Suppressor macrophage (primary cell): Measurements from ENCODE around the gene FAM163A.

ENCODE experiments used
- DNase-seq, 4 experiments: peaks; one replicate each; pipeline ENCODE4 v3.0.0-alpha.2; 2020 to 2022

FAM163A gene

DNA sequence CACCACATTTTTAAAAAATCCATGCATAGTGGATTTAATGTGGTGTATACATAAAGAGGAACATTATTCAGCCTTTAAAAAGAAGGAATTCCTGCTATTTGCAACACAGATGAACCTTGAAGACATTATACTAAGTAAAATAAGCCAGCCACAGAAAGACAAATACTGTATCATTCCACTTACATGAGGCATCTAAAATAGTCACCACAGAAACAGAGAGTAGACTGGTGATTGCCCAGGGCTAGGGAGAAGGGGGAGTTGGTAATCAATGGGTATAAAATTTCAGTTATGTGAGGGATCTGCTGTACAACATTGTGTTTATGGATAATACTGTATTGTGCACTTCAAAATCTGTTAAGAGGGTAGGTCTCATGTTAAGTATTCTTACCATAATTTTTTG lies 10.0 kb downstream of the FAM163A start:
- DNase-seq, result no peak

DNA sequence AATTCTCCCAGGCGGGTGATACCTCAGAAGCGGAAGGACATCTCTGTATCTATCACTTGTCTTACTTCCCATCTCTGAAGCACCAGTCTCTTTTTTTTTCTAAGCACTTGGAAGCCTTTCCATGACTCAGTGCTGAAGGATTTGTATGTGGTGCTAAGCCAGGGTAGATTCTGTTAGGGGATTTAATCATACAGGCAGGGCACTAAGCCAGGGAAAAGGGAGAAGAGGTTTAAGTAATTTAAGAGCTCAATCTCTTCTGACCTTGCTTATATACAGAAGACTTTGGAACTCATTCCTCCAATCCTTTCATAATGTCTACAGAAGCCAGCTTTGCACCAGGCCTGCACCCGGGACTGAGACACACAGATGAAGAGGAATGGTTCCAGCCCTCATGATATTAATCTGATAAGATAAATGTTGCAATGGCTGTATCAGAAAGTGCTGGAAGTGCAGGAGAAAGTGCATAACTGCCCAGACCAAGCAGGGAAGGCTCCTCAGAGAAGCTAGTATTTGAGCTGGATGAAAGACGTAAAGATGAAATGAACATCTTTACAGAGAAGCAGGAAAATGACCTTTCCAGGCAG lies 11.0 kb downstream of the FAM163A start:
- DNase-seq, result no peak

DNA sequence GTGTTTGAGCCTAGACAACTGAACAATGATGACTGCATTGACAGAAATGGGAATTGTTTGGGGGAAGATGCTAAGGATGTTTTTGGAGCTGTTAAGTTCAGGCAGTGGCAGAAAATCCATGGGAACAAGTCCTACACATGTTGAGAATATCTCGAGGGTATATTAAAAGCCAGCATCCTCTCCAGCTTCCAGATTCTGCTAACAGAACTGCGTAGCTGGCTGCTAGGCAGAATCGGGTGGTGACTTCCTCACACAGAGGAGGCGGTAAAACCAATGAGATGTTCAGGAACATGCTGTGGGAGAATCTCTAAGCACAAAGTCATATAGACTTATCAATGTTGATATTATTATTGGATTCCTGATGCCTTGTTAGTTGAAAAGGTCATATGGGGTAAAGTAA lies 14.8 kb downstream of the FAM163A start:
- DNase-seq, result no peak

DNA sequence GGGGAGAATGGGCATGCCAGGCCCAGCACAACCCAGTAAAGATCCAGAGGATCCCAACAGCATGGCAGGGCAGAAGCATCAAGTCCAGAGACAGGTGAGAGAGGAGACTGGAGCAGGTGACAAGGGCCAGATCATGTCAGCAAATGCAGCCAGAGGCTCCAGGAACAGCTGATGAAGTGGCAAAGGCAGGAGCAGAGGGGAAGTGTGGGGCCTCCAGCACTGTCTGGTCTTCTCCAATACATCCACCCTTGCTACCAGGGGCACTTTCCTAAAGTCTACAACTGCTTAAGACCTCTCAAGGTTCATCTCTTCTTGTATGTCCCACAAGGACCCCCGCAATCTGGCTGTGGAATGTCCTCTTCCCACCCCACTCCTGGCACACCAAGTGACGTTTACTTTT lies 17.4 kb downstream of the FAM163A start:
- DNase-seq, result no peak

DNA sequence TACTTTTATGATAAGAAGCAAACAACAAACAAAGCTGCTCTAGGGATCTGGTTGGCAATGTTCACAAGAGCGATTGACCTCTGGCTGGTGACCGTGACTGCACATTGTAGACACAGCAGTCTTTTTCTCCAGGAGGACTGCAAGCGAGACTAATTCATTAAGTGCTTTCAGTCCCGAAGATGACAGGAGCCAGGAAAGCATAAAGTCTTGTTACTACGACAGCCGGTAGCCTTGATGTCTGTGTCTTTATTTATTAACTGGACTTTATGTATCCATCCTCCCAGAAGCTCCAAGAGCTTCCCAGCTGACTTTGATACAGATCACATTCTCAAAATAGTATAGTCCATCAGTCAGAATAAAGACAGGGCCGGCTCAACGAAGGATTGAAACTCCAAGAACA lies 18.2 kb downstream of the FAM163A start:
- DNase-seq, result no peak

DNA sequence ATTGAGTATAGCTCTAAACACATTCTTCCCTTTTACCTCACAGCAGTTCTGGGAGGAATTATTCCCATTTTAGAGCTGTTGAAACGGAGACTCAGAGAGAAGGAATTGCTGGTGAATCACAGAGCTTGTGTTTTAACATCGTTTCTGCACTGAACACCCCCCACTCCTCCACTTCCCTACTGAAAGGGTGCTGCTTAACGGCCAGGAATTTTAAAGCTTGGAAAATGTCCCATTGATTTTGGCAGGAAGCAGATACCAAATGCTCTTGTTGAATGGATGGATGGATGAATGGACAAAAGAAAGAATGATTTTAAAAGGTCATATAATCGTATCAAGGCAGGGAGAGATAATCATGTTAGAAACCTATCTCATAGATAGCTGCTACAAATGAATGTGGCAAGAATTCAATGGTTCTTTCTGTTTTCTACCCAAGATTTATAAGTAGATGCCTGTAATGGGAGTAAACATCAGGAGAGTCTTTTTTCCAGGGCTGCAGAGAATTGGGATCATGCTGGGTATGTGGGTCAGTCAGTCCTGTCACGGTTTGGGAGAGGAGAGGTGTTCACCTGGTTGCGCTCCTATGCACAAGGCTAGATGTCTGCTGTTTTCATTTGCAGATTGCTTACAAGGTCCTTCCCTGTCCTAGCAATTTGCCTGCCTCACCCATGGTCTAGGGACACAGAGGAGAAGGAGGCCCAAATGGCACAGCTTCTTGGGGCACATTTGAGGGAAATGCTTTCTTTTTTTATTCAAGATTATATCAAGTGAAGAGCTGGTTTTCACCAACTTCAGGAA lies 19.0 kb downstream of the FAM163A start:
- DNase-seq, result no peak

DNA sequence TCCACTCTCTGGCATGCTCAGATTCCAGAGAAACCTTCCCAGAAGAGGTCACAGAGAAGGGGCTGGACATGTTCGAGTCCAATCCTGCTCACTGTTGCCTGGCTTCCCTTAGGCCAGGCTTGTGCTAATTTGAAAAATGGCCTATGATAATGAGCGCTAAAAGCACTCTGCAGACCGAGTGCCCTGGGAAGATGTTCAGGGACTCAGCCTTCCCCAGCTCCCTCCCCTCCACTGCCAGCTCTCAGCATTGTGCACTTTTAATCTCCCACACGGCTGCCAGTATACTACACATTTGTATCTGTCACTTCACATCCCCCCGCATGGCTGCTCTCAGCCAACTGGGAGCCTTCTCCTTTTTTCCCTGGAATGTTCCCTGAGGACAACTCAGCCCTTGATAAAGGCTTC lies 24.1 kb downstream of the FAM163A start:
- DNase-seq, result no peak

DNA sequence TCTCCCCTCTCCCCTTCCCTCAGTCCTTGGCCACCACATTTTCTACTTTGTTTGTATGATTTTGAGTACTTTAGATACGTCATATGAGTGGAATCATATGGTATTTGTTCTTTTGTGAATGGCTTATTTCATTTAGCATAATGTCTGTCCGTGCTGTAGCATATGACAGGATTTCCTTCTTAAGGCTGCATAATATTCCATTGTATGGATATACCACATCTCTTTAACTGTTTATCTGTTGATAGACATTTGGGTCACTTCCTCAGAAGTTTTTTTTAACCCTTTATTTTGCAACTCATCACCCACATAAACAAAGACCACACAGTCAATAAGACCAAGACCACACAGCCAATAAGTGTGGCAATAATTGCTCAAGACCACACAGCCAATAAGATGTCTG lies 24.9 kb downstream of the FAM163A start:
- no peak for DNase-seq

DNA sequence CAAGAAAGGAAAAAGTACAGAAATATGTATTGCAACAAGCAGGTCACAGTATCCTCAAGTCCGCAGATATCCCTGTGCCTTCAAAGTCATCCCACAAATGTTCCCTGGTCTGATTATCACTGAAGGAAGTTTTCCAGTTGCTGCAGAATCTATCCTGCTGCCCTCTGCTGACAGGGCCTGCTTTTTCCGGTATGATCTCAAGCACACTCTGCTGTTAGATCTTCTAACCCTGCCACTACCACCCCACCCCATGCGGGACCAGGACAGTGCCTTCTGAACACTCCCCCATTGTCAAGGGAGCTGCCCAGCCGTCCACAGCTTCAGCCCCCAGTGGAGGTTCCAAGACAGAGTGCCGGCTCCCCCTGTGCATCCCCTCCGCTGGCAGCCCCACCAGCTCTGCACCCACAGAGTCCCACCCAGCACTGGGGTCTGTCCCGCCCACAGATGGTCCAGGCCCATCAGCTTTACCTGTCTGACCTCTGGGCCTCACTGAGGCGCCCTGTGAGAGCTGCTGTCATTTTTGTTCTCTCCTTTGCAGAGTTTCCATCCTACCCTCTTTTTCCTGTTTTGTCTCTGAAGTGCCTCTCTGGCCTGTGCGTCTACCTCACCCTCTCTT lies 27.9 kb downstream of the FAM163A start:
- no peak for DNase-seq

DNA sequence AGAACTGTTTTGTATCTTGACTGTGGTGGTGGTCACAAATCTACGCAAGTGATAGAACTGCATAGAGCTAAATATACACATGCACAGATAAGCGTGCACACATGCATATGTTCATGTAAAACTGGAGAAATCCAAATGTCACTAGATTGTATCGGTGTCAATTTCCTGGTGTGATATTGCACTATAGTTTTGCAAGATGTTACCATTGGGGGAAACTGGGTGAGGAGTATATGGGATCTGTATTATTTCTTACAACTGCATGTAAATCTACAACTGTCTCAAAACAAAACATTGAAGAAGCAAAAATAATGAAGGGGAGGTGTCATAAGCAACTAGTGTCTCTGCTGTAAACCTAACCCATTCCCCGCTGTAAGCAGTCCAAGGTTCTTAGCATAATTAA lies 30.2 kb downstream of the FAM163A start:
- no peak for DNase-seq

DNA sequence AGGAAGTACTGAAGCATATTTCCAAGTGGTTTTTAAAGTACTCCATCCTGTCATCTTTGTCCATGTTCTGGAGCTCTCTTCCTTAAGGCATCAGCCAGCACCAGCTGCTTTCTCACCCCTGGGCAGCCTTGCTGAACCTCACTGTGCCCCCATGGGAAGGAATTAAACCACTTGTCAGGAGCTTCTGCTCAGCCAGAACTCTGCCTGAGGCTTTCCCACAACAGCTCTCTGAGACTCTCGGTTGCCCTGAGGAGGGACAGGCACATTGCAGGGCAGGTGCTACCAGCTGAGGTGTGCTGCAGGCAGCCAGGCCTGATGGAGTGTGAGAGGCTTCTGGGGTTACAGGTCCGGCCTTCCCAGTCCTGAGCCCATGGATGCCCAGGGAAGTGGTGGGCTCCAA lies 30.9 kb downstream of the FAM163A start:
- DNase-seq, result no peak

DNA sequence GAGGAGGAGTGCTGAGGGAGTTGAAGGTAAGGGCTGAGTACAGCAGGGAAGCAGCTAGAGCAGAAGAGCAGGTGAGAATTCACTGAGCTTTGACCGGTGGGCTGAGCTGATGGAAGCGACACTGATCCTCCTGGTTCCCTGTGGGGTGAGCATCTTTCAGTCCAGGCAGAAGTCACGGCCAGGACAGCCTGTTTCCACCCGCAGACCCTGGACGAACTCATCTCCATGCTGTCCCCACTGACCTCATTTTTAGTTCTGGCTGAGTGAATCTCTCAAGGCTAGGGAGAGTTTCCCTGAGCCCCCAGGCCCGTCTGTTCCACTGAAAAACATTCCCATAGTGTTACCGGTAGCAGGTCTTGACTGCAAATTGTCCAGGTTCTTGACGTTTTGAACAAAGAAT lies 31.5 kb downstream of the FAM163A start:
- DNase-seq, result no peak

DNA sequence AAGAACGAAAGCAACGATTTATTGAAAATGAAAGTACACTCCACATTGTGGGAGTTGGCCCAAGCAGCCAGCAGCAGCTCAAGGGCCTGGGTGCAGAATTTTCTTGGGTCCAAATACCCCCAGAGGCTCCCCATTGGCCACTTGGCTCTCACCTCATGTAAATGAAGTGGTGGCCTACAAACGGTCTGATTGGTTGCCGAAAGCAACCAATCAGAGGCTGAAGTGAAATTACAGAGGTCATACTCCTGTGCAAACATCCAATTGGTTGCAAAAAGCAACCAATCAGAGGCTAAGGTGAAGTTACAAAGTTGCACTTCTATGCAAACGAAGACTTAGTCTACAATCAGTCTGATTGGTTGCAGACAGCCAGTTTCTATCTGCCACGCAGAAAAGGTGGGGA lies 31.9 kb downstream of the FAM163A start:
- no peak for DNase-seq

DNA sequence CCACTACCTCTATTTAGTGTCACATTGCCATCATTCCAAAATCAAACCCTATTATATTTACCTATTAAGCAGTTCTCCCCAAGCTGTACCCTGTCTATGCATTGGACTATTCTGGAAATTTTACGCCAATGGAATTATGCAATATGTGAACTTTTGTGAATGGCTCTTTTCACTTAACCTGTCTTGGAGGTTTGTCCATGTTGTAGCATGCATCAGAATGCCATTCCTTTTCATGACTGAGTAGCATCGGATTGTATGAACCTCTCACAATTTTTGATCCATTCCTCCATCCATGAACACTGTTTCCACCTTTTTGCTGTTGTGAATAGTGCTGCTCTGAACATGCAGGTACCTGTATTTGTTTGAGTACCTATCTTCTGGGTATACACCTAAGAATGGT lies 33.7 kb downstream of the FAM163A start:
- no peak for DNase-seq

DNA sequence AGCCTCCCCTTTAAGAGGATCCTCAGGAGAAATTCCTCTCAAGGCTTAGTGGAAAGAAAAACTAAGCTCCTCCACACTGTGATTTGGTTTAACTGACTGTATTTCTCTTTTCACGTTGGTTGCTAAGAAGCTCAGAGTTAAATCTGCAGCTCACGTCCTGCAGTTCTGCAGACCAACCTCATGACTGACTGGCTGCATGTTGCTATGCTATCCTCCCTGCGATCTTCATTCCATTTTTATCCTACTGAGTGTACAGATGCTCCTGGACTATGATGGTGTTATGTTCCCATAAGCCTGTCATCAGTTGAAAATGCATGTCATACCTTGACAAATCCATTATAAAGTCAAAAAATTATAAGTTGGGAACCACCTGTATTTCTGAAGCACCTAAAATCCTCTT lies 34.6 kb downstream of the FAM163A start:
- no peak for DNase-seq

DNA sequence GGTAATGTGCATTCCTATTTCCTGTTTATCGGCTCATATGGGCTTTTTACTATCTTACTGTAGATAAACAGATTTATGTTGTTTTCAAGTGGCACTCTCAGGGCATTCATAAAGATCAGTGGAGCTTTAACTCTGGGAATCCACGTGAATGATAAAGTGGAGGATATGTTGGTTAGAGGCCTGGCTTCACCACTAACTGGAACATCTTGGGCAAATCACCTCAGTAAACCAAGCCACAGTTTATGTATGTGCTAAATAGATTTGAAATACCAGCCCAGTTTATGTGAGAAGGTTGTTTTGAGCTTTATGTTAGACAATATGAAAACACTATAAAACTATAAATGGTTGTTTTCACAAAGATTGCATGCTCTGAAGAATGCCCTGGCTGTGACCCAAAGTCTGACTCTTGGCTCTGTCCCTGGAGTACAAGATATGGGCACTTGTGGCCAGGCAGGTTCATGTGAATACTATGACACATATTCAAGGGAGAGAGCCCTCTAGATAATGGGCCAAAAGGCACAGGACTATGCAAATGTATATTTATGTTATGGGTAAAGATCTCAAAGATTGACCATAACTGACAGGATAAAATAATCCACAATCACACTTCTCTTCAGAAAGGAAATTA lies 36.7 kb downstream of the FAM163A start:
- no peak for DNase-seq

DNA sequence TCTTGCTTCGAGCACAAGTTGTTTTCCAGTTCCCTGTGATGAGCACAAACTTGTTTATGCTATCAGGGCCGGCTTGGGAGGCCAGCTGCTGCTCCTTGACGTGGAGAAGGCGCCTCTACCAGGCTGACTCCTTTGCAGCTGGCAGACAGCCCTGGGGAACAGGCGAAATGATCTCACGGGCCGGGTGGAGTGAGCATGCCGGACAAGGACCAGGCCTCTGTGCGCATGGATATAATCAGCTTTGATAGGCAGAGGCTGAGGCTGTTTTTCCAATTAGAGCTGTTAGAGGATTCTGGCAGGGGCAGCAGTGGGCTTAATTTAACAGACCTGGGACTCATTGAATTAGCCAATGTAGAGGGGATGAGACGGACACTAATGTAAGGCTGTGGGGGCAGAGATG lies 38.9 kb downstream of the FAM163A start:
- no peak for DNase-seq

DNA sequence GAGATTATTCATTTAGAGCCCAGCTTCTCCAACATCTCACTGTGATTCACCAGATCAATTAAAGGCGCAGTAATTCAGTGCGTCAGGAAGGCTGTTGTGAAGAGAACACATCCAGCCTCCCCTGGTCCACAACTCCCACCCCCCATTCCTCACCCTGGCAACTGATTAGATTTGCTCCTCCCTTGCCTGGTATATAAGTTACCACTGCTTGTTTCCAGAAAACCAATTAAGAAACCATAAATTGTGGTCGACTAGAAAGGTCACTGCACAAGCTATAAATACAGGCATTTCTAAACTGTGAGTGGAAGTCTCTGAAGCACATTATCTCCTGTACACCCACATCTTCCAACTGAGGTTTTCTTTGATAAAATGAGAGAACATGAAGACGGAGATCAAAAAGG lies 41.9 kb downstream of the FAM163A start:
- no peak for DNase-seq

DNA sequence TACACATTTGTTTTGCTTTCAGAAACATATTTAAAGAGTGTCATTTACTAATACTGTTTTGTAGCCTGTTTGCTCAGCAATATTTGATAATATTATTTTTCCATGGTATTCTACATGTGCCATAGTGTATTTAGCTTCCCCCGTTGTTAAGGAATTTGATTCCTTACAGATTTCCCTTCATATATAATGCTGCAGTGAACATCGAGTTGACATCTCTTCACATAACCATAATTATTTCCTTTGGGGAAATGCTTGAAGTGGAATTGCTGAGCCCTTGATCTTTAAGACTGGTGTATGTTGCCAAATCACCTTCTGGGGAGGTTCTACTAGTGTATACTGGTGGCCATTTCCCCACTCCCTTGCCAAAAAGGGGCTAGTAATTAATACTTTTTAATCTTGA lies 42.6 kb downstream of the FAM163A start:
- DNase-seq, result no peak

DNA sequence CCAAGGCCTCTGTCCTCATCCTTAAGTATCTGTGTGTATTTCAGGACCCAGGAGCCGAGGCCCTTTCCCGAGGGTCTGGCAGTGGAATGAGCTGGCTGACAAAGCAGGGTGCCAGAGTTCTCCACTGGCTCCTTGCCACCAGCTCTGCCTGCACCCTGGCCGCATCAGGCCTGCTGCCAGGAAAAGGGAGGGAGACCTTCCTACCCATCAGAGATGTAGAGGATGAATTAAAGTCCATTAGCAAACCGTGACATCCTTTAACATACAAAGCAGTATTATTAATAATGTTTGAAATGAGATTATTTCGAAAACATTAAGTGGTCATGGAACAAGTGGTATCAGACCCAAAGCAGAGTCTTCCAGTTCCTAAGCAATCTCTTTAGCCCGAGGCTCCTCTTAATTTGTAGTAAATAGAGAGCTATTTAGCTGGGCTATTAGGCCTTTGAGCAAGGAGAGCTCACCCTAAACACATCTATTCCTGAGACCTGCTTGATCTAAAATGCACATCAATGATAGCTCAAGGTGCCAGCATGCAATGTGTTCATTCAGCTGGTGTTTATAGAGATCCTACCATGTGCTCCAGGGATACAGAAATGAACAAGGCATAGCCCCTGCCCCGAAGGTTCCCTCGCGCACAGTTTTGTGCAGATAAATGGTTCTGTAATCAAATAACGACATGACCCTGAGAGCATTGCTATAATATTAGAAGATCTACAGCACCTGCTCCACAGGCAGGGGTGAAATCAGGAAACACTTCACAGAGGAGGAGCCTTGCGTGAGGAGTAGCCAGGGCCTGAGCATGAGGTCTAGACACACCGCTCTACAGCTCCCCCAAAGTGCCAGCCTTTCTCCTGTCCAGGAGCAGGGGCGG lies 44.0 kb downstream of the FAM163A start:
- no peak for DNase-seq

DNA sequence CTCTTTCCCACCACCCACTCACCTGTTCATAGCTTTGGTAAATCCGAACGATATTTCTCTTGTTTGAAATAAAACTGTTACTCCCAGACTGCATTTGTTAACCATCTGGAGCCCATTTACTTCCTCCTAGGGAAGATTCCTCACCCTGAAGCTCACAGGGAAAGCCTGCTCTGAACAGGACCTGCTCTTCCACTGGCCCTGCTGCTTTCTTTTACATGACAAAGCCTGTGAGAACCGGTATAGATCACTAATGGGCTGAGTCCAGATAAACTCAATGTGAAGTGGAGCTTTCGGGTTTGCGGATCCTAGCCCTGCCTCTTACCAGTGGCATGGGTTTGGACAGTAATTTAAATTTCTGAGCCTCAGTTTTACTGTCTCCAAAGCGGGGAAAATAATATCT lies 45.2 kb downstream of the FAM163A start:
- no peak for DNase-seq

DNA sequence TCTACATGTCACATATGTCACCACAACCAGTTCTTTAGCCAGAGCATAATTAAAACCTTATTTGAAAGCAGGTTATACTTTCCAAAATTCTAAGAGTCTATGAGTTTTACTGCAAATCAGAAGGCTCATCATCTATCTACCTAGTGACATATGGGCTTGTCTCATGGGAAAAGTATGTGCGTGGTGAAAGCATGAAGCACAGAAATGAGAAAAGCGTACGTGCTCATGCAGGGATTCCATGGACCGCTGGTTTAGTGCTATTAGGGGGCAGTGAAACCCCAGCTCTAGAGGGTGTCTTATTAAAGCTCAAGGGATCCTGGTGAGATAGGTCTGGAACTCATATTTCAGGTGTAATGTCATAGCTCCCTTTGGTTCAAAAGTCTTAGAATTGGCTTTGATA lies 50.2 kb downstream of the FAM163A start:
- no peak for DNase-seq

DNA sequence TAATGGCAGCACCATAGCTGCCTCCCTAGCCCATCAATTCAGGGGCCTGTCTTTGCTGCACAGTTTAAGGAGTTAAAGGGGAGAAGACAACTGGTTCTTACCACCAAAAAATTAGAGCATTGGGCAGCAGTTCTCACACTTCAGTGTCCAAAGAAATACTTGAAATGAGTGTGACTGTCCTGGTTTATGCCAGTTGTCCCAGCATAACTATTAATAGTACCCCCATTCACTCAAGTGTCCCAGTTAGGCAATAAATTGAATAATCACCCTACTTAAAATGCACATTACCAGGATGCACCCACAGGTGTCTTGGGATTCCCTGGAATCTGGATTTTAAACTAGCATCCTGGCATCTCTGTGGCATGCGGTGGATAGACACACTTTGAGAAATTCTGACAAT lies 51.1 kb downstream of the FAM163A start:
- no peak for DNase-seq
